GM18507 (cell line): ENCODE data around the gene CCDC88A.

Experiments
- DNase-seq: peaks from one replicate; pipeline ENCODE4 v3.0.0; 2011; ENCODE audit warnings: low read depth; ENCODE audit not compliant: insufficient read length; ENCODE audit errors: extremely low spot score
- FAIRE-seq: peaks from 2 replicates; lab custom pipeline; 2011; peaks lifted over from hg19 to GRCh38; lab: Jason Lieb, UNC

CCDC88A gene

DNA sequence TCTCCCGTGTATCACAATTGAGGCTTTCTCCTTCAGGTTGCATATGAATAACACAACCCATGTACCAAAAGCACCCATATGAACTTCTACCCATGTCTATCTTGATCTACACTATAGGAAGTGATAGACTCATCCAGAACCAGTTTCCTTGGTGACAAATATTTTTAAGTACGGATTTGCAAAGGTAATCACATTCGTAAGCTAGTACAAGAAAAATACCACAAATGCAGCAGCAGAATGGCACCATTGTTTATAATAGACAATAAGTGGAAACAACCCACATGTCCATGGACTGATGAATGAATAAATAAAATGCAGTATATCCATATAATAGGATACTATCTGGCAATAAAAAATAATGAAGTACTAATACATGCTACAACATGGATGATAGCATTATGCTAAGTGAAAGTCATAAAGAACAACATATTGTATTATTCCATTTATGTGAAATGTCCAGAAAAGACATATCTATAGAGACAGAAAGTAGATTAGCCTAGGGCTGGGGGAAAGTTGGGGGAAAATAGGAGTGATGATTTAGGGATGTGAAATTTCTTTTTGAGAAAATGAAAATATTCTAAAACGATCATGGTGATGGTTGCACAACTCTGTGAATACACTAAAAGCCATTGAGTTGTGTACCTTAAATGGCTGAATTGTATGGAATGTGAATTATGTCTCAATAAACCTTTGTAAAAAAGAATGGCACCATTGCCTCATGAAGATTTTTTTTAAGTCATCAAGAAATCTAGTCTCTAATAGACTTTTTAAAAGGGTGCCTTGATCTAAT, 3.4 kb upstream of the CCDC88A start:
- DNase-seq (no peak), FAIRE-seq (no peak)

DNA sequence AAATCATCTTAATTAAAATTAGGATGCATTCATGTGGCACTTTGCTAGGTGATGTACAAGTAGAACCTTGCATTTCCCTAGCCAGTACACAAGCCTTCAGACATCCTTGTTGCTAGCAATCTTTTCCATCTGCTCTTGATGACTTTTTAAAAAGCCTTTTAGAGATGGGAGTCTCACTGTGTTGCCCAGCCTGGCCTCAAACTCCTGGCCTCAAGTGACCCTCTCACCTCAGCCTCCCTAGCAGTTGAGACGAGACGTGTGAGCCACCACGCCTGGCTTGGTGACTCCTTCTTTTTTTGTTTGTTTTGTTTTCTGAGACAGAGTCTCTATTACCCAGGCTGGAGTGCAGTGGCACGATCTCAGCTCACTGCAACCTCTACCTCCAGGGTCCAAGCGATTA, 1.7 kb upstream of the CCDC88A start:
- DNase-seq (no peak), FAIRE-seq (no peak)

GRCh38 chr2:55420871-55421270, 1.2 kb upstream of the CCDC88A start:
- DNase-seq, result no peak
- no peak for FAIRE-seq

GRCh38 chr2:55420439-55420725, 726 bp upstream of the CCDC88A start:
- no peak for DNase-seq
- no peak for FAIRE-seq

- no peak for FAIRE-seq
- DNase-seq, result no peak
Measured at GRCh38 chr2:55419233-55419678, 400 bp downstream of the CCDC88A start.

GRCh38 chr2:55418512-55419232, 984 bp downstream of the CCDC88A start:
- DNase-seq (no peak), FAIRE-seq (no peak)

DNA sequence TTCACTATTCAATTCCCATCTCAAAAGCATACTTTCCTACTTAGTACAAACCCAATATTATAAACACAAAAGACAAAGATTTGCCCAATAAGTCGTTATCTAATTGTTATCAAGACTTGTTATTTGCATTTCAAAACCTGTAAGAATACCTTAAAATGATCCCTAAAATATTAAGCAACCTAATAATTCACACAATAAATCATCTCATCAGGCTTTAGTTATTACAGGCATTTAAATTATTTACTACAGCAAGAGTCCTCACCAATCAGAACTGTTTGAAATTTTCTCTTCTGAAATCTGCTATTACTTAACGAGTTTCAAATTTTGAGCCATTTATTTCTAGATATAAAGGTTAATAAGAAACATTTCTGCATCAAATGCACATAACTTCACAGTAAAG, 1.6 kb downstream of the CCDC88A start:
- FAIRE-seq (no peak), DNase-seq (no peak)

DNA sequence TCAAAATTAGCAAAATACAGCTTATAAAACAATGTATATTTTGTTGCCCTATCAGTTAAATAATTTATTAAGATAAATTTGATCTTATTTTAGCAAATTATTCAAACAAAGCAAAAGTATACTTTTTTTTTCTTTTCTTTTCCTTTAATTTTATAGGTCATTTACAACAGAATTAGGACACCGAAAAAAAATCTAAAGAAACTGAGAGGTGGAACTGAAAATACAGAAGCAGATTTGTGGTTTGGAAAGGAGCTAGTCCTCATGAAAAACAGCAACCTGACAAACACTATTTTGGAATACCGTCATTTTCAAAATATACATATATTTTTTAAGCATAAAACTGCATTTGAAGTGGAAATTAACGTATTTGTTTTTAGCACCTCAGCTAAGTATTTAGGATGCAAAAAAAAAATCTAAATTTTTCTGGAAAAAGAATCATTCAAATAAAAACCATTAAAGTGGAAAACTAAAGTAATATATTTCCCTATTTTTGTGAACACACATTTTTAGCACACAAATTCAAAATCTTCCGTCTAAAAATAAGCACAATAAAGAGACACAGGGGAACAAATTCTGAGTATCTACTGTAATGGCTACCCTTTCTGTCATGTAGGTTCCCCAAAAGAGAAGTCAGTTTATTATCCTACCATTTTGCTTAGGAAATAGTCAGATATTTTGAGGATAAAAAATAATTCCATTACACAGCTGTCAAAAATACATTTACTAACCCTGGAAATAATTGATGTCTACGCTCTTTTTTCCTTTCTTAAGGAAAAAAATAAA, 2.7 kb downstream of the CCDC88A start:
- DNase-seq, result no peak
- FAIRE-seq, result no peak

DNA sequence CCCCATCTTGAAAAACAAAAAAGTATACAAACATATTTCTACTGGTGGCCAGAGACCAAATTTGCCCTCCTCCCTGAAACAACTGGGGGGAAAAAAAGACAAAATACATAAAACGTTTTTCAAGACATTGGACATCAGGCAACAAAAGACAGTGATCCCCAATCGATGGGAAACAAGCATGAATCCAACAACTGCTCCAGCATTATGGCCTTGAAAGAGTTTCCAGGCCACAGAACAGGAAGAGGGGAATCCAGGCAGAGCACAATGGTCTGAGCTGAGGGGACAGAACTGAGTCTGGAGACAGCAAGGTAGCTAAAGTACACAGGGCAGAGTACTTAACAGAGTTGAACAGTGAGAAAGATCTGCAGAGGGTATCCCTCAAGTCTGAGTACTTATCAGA, 4.4 kb downstream of the CCDC88A start:
- DNase-seq (no peak), FAIRE-seq (no peak)

DNA sequence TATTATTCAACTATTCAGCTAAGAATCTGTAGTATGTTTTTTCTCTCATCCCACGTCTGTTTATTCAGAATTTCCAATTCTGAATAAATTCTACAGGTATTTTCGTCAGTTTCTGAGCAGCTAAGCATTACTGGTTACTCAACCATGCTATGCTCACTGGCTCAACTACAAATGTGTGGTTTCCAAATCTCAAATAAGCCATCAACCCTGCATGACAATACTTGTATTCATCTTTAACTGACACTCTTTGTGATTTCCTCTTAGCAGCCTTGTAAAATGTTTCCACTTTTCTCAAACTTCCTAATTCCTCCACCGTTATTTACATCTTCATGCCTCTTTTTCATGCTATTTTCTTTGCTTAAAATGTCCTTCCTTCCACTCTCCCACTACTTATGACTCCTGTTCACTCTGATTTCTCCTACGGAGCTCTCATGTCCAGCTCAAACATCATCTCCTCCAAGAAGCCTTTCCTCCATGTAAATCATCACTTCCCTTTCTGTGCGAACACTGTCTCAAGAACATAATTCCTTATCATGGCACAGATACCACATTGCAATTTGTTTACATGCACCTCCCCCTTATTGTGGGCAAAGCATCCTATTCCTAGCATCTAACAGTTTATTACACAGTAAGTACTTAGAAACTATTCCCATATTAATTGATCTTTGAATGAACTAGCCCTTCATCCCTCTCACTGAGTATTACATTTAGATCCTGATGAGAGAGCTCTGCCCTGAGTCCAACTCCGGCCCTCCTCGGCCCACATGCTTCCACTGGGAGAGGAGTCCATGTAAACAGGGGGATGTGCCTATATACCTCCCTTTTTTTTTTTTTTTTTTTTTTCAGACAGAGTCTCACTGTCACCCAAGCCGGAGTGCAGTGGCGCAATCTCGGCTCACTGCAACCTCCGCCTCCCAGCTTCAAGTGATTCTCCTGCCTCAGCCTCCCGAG, 10.5 kb downstream of the CCDC88A start:
- FAIRE-seq (no peak), DNase-seq (no peak)

DNA sequence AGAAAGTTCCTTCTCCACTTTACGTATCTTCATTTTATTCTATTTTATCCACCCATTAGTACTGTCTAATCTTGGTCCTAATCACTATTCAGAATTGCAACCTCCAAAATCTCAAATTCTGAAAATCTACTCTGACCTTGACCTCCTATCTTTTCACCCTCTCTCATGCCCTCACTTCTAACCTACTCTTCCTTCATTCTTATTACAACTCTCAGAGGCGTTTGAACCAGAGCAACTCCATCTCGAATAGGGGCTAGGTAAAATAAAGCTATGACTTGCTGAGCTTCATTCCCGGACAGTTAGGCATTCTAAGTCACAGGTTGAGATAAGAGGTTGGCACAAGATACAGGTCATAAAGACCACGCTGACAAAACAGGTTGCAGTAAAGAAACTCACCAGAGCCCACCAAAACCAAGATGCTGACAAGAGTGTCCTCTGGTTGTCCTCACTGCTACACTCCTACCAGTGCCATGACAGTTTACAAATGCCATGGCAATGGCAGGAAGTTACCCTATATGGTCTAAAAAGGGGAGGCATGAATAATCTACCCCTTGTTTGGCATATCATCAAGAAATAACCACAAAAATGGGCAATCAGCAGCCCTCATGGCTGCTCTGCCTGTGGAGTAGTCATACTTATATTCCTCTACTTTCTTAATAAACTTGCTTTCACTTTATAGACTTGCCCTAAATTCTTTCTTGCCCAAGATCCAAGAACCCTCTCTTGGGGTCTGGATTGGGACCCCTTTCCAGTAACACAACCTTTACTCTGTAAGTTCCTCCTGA, 11.4 kb downstream of the CCDC88A start:
- DNase-seq (no peak), FAIRE-seq (no peak)

DNA sequence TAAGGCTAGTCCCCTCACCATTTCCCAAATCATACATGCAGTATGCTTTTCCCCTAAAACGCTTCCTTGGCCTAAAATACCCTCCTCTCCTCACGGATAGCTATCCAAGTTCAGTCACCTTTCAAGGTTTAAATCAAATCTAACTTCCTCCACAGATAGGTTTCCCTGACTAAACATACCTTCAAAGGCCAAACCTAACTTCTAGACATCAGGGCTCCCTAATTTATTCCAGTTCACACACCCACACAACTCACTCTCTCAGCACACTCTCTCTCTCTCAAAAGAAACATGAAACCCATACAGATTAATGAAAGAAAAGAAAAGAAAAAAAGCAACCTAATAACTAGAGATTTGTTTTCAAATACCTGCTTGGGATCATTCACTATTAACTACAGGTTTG, 14.5 kb downstream of the CCDC88A start:
- FAIRE-seq (no peak), DNase-seq (no peak)

- DNase-seq (no peak), FAIRE-seq (peak; percentile 24)
Measured at GRCh38 chr2:55403256-55403998, 16.2 kb downstream of the CCDC88A start.

DNA sequence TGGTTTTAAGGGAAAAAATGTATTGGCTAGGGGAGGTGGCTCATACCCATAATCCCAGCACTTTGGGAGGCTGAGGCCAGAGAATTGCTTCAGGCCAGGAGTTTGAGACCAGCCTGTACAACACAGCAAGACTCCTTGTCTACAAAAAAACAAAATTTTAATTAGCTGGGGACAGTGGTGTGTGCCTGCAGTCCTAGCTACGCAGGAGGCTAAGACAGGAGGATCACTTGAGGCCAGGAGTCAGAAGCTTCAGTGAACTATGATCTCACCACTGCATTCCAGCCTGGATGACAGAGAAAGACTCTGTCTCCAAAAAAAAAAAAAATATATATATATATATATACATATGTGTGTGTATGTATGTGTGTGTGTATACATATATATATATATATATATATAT, 18.5 kb downstream of the CCDC88A start:
- DNase-seq, result no peak
- no peak for FAIRE-seq

- no peak for DNase-seq
- FAIRE-seq, result no peak
Measured at GRCh38 chr2:55400332-55400731, 19.3 kb downstream of the CCDC88A start.

- DNase-seq (no peak), FAIRE-seq (no peak)
Measured at GRCh38 chr2:55399815-55400214, 19.8 kb downstream of the CCDC88A start.

DNA sequence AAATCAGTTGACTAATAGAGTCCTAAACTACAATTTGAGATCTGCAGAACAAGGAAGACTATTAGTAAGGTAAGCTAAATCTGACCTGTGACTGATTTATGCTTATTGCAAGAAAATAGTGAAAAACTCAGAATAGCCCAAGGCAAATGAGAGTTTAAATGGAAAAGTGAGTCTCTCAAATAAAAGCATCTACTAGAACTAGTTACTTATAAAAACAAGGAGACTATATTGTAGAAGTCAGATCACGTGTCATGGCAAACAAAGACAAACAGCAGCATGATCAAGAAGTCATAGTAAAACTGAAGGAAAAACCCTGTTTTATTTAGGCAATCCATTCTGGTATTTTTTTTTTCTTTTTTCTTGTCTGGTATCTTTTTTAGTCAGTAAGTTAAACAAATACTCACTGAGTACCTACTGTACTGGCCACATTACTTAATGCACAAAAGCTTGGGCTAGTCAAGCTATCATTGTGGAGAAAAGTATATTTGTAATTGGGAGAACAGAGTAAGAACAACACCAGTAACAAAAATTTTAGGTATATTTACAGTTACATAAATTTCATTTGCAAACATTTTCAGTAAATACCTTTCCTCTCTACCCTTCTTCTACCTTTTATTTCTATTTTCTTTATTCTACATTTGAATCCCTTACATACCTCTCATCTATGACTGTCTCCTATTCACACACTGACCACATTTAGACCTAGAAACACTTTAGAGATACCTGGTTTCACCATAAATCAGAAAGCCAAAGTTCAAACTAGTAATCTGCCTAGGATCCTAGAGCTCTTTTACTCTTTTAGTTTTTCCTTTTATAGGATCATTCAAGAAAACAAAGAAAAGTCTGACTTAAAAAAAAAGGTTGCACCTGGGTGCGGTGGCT, 23.7 kb downstream of the CCDC88A start:
- no peak for DNase-seq
- FAIRE-seq, result peak; percentile 68
